ENCODE measurements around the gene CDK18.
A peak's percentile ranks its signal among the peaks of the same experiment; 100 is the strongest.

Gene CDK18

DNA sequence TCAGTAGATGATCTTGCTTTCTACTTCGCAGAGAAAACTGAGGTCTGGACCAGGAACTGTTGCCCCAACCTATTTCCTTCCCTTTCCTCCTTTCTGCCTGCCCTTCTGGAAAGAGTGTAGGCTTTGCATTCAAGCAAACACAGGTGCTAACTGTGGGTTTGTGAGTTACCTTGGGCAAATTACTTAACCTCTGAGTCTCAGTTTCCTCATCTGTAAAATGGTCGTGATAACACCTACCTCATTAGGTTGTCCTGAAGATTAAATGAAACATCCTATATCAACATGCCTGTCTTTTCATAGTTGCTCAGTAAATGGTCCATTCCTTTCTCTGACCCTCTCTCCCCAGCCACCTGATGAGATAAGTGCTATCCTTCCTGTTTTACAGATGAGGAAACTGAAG lies 39.1 kb upstream of the CDK18 start:
- TF ChIP-seq, protein P1, sequence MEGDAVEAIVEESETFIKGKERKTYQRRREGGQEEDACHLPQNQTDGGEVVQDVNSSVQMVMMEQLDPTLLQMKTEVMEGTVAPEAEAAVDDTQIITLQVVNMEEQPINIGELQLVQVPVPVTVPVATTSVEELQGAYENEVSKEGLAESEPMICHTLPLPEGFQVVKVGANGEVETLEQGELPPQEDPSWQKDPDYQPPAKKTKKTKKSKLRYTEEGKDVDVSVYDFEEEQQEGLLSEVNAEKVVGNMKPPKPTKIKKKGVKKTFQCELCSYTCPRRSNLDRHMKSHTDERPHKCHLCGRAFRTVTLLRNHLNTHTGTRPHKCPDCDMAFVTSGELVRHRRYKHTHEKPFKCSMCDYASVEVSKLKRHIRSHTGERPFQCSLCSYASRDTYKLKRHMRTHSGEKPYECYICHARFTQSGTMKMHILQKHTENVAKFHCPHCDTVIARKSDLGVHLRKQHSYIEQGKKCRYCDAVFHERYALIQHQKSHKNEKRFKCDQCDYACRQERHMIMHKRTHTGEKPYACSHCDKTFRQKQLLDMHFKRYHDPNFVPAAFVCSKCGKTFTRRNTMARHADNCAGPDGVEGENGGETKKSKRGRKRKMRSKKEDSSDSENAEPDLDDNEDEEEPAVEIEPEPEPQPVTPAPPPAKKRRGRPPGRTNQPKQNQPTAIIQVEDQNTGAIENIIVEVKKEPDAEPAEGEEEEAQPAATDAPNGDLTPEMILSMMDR (IDR thresholded peaks at IDR 0.05; ENCODE audit: insufficient read depth, missing control alignments), result no peak
- DNase-seq (ENCODE audit: insufficient read length, low spot score) (no peak), FAIRE-seq (peak; percentile 91)

DNA sequence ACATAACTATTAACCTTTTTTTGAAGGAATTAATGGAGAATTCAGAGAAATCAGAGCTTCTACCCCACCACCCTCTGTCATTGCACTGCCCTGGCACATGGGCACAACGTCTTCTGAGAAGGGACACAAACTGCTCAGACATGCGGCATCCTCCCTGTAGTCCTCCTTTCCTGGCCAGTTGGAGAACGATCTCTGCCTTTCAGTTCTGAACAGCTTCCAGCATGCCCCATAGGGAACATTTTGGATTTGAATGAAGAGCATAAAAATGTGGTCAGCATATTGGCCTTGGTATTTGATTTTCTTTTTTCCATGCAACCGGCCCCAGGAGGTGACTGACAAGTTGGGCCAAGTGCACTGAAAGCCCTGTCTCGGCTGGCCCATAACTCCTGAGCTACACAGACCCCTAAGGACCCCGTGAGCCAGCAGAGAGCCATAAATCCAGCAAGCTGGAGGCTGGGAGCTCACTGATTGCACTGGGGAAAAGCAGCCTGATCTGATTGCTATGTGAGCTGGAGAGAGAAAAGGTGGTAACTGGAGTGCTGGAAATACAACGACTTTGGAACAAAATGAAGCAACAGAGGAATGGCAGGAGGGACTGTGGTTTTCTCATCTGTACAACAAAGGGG lies 37.8 kb upstream of the CDK18 start:
- FAIRE-seq (no peak), DNase-seq (ENCODE audit: insufficient read length, low spot score) (no peak)
- TF ChIP-seq, protein P1 (IDR thresholded peaks at IDR 0.05; ENCODE audit: insufficient read depth, missing control alignments), result no peak

DNA sequence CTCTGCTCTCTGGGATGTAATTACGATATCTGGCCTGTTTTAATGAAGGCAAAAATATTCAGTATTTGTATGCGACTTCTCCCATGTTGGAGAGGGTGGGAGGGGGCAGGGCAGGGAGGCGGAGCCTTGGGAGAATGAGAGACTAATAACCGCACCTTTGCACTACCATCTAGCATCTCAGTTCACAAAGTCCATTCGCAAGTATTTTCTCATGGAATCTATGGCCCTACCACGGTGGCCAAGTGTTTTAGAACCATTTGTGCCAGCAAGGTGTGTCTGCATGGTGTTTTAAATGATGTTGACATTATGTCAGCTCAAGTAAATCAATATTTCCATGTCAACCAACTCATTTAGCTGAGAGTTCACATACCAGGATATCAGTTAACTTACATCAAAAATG lies 34.3 kb upstream of the CDK18 start:
- DNase-seq (ENCODE audit: insufficient read length, low spot score) (no peak), FAIRE-seq (no peak)
- TF ChIP-seq, protein P1 (IDR thresholded peaks at IDR 0.05; ENCODE audit: insufficient read depth, missing control alignments), result no peak

DNA sequence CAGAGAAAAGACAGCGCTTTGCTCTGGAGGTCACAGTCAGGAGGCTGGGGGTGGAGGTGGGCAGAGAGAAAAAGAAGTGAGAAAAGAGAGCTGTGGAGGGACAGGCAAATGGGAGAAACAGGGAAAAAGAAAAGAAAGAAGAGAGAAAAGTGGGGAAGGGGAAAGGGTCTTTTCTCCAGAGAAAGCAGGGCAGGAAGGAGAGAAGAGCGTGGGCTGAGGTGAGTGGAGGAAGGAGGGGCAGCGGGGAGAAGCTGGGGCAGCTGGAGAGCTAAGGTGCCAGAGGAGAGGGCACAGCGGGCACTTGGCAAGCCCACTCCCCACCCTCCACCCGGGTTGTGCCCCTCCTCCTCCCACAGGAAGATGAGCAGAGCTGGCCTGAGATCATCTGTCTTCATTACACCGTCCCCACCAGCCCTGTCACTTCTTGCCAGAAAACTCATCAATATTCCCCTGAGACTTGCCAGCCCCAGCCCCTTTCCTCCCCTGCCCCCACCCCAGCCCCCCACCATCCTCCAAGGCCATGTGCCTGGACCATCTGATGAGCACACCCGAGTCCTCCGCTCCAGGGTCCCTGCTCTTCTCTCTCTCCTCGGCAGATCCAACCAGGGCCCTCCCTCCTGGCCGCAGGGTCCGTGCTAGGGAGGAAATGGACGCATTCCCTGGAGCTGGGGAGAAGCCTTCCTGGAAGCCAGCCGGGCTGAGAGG lies 31.6 kb upstream of the CDK18 start:
- FAIRE-seq (no peak), DNase-seq (ENCODE audit: insufficient read length, low spot score) (no peak)
- TF ChIP-seq, protein P1 (IDR thresholded peaks at IDR 0.05; ENCODE audit: insufficient read depth, missing control alignments), result no peak

DNA sequence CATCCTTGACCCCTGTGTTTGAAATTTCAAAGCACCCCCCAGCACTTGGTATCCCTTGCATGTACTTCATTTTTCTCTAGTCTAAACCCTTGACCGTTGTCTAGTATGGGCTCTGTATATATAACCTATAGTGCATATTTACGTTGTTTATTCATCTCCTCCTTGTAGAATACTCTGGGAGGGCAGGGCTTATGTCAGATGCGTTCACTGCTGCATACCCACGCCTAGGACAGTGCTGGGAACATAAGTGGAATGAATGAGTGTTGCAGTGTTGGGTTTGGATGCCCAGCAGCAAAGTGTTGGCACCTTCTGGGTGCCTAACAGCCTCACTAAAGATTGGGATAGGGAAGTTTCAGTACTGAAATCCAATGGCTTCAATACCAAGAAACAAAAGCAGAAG lies 31.0 kb upstream of the CDK18 start:
- DNase-seq (ENCODE audit: insufficient read length, low spot score), result no peak
- TF ChIP-seq, protein P1 (IDR thresholded peaks at IDR 0.05; ENCODE audit: insufficient read depth, missing control alignments), result no peak
- FAIRE-seq, result no peak

DNA sequence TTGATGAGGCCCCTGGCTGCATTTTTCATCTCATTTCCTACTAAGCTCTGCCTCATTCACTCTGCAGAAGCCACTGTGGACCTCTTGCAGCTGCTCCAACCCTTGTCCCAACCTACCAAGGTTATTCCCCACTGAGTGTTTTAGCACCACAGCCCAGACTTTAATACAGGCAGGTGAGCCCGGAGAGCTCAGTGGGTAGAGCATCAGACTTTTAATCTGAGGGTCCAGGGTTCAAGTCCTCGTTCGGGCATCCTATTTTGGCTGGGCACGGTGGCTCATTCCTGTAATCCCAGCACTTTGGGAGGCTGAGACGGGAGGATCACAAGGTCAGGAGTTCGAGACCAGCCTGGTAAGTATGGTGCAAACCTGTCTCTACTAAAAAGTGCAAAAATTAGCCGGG lies 30.5 kb upstream of the CDK18 start:
- TF ChIP-seq, protein P1 (IDR thresholded peaks at IDR 0.05; ENCODE audit: insufficient read depth, missing control alignments), result no peak
- FAIRE-seq (no peak), DNase-seq (ENCODE audit: insufficient read length, low spot score) (no peak)

DNA sequence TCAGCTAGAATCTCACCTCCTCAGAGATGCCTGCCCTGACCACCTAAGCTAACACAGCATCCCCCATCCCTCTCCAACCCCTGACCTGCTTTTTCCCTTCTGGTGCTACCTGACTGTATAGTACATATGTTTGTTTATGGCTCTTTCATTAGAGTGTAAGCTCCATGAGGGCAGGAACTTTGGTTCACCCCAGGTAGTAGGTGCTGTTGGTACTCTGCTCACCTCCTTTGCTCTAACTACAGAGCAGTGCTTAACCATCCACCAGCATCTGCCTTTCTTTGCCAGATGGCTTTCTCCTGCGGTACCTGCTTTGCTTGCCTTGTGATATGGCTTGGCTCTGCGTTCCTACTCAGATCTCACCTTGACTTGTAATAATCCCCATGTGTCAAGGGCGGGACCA lies 29.9 kb upstream of the CDK18 start:
- DNase-seq (ENCODE audit: insufficient read length, low spot score) (no peak), FAIRE-seq (no peak)
- TF ChIP-seq, protein P1 (IDR thresholded peaks at IDR 0.05; ENCODE audit: insufficient read depth, missing control alignments), result no peak
